T-cell (primary cell): ENCODE results near the gene MEF2B. TPM values are rescaled to one million over a fixed set of nuclear protein-coding genes. Genes with fewer than 3 reads are reported as not detected.
A peak's percentile ranks its signal among the peaks of the same experiment; 100 is the strongest.

Experiments used
- ATAC-seq, 4 experiments: fragments of 200-7000 bp in 3 of 4; fragments of 150-1000 bp in 1 of 4; cut with Tn5 transposase; replicated peaks in 1 of 4; 1 replicate in 3 of 4; 2 replicates in 1 of 4; pipeline ENCODE4 v1.10.0; 2021; ENCODE audit warnings: moderate library complexity in 3 of 4, mild to moderate bottlenecking in 2 of 4, moderate number of reproducible peaks in 1 of 4
- CTCF ChIA-PET, 2 donors: fragments of 300-600 bp; sonication (Branson Sonifier 250); formaldehyde crosslinking; loops; one replicate each; lab custom pipeline; 2022; ENCODE audit warnings: antibody characterized with exemption in 2 of 2; lab: Charles Lee
- POLR2A ChIA-PET, 2 donors: fragments of 300-600 bp; sonication (Branson Sonifier 250); formaldehyde crosslinking; loops; one replicate each; lab custom pipeline; 2022; ENCODE audit warnings: antibody characterized with exemption in 2 of 2; lab: Charles Lee
- DNase-seq, 35 experiments: peaks; one replicate each; pipeline versions ENCODE4 v3.0.0 to v3.0.0-alpha.2; 2013 to 2023
- H3K27ac ChIP-seq: one replicate; pipeline ENCODE4 v1.5.1; 2013; ENCODE audit warnings: low read length
- H3K27me3 ChIP-seq, 2 experiments: replicated peaks in 1 of 2; 1 replicate in 1 of 2; 2 replicates in 1 of 2; pipeline versions ENCODE4 v1.6.1 to v1.7.0; 2013; ENCODE audit warnings: low read length in 1 of 2, mixed read lengths in 1 of 2; ENCODE audit not compliant: control insufficient read depth in 2 of 2, insufficient read depth in 2 of 2; ENCODE audit errors: extremely low read depth in 1 of 2
- H3K36me3 ChIP-seq, 2 donors: 1 replicate in 1 of 2; 2 replicates in 1 of 2; pipeline versions ENCODE4 v1.6.1 to v1.7.0; 2013; ENCODE audit warnings: low read length in 1 of 2; ENCODE audit not compliant: control insufficient read depth in 2 of 2, insufficient read depth in 1 of 2; ENCODE audit errors: extremely low read depth in 1 of 2
- H3K4me1 ChIP-seq, 2 experiments: 1 replicate in 1 of 2; 2 replicates in 1 of 2; pipeline versions ENCODE4 v1.6.1 to v1.7.0; 2013; ENCODE audit warnings: low read length in 2 of 2, mixed read lengths in 1 of 2; ENCODE audit not compliant: insufficient read depth in 2 of 2, control insufficient read depth in 1 of 2; ENCODE audit errors: extremely low read depth in 1 of 2
- H3K4me3 ChIP-seq, 2 donors: 1 replicate in 1 of 2; 2 replicates in 1 of 2; pipeline versions ENCODE4 v1.5.1 to v1.7.0; 2013; ENCODE audit warnings: mild to moderate bottlenecking in 2 of 2, low read length in 1 of 2, moderate library complexity in 1 of 2; ENCODE audit not compliant: control insufficient read depth in 1 of 2; ENCODE audit errors: extremely low read depth in 1 of 2
- H3K9me3 ChIP-seq: 2 replicates; pipeline ENCODE4 v1.7.0; 2013
- H3K27ac Mint-ChIP-seq, 2 donors: one replicate each; pipeline ENCODE4 v1.8.0; 2020 to 2021; ENCODE audit warnings: mild to moderate bottlenecking in 2 of 2, mixed read lengths in 2 of 2
- H3K27me3 Mint-ChIP-seq, 2 donors: one replicate each; pipeline ENCODE4 v1.8.0; 2021 to 2022; ENCODE audit warnings: mixed read lengths in 2 of 2
- H3K36me3 Mint-ChIP-seq: one replicate; pipeline ENCODE4 v1.8.0; 2021; ENCODE audit warnings: mixed read lengths
- H3K4me1 Mint-ChIP-seq, 3 donors: one replicate each; pipeline ENCODE4 v1.8.0; 2020 to 2022; ENCODE audit warnings: mixed read lengths in 3 of 3, mild to moderate bottlenecking in 1 of 3
- H3K4me3 Mint-ChIP-seq, 3 donors: one replicate each; pipeline ENCODE4 v1.8.0; 2020 to 2022; ENCODE audit warnings: mild to moderate bottlenecking in 3 of 3, mixed read lengths in 3 of 3, moderate library complexity in 3 of 3
- H3K9me3 Mint-ChIP-seq, 3 donors: one replicate each; pipeline ENCODE4 v1.8.0; 2020 to 2022; ENCODE audit warnings: mixed read lengths in 3 of 3
- WGBS: methylation state at CpG from one replicate; pipeline ENCODE4 v1.1.5; 2013; ENCODE audit warnings: missing lambda C conversion rate; ENCODE audit not compliant: insufficient coverage; 5-methylcytosine and 5-hydroxymethylcytosine counted together
- total RNA-seq, 35 experiments: library from RNA in 6 of 35; stranded (reverse) in 6 of 35; fragments of 120-200 nt in 1 of 35; gene quantifications; one replicate each; pipeline versions ENCODE4 v1.2.1 to v1.2.4 and lab custom pipeline; 2013 to 2026

MEF2B gene
- total RNA-seq, 5 donors from 2014 or later (not counting 1 experiment from before 2014, with no cell fraction given): 3.3 to 6.4 (median 6.0) TPM

- ChIA-PET CTCF (no interaction called here), POLR2A (no interaction called here)
- Histone ChIP-seq H3K9me3 (no peaks in the 10 kb centered on the region), H3K36me3 (peaks cover 9% of the 10 kb centered on the region in 2 donors), H3K4me3 (no peak overlapping the region), H3K27me3 (no peaks in the 10 kb centered on the region), H3K4me1 (peaks cover 0 to 3% of the 10 kb centered on the region in 2 experiments), H3K27ac (no peak overlapping the region)
- DNase-seq: no peak
- Mint-ChIP-seq H3K9me3 (peaks cover 6 to 10% (median 7%) of the 10 kb centered on the region in 3 donors), H3K36me3 (peaks cover 27% of the 10 kb centered on the region), H3K4me3 (no peak overlapping the region), H3K27me3 (no peaks in the 10 kb centered on the region), H3K4me1 (no peaks in the 10 kb centered on the region), H3K27ac (no peak overlapping the region)
- ATAC-seq: no peak
- WGBS: 98% methylated on average over 32 of the region's 39 CpGs
These were observed 50.5 kb downstream of the MEF2B start for GRCh38 chr19:19119325-19120237.

GRCh38 chr19:19115954-19116353, 54.1 kb downstream of the MEF2B start:
- Histone ChIP-seq H3K27me3 (no peaks in the 10 kb centered on the region), H3K4me3 (no peak overlapping the region), H3K4me1 (peaks cover 0 to 7% of the 10 kb centered on the region in 2 experiments), H3K9me3 (no peaks in the 10 kb centered on the region), H3K36me3 (peaks cover 0 to 9% of the 10 kb centered on the region in 2 donors), H3K27ac (no peak overlapping the region)
- peaks cover 0 to 6% (median 3%) of the 10 kb centered on the region in 3 donors for H3K4me1 Mint-ChIP-seq
- peak in 2 of 4 experiments; percentile 52 to 62 for ATAC-seq
- 71% methylated on average over 7 of the region's 9 CpGs for WGBS
- H3K4me3 Mint-ChIP-seq: no peak overlapping the region
- ChIA-PET POLR2A (no interaction called here), CTCF (interaction anchor here in 1 of 2 donors (0.6 kb wide), 1 partner anchor 32 kb away, joined by 3 read pairs; no protein-coding TSS in a partner anchor)
- no peaks in the 10 kb centered on the region for H3K9me3 Mint-ChIP-seq
- H3K27ac Mint-ChIP-seq: no peak overlapping the region
- DNase-seq: peak in 24 of 35 experiments; percentile 16 to 67 (median 37)
- H3K27me3 Mint-ChIP-seq: no peaks in the 10 kb centered on the region
- H3K36me3 Mint-ChIP-seq: peaks cover 7% of the 10 kb centered on the region

DNA sequence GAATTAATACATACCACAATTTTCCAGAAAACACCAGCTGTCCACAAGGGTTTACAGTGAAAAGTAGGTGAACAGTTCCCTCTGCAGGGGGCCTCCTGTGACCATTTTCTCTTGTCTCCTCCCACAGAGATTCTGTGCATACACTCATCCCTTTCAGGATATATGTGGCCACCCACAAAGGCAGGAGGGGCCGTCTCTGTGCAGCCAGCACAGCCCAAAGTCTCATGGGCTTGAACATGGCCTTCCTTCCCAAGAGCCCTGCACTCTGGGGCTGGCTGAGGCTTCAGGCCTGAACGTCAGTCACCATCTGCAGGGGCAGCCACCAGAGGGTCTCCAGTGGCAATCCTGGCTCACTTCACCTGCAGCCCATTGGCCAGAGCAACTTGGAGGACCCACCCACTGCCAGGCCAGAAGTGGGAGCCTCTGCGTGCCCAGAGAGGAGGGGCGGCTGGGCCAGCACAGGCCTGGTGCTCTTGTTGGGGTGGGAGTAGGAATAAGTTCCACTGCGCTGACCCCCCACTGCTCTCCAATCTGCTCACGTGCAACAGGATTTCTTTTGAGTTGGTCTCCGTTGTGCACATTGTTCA, 56.9 kb downstream of the MEF2B start:
- H3K27ac ChIP-seq: no peak overlapping the region
- POLR2A ChIA-PET: no interaction called here

DNA sequence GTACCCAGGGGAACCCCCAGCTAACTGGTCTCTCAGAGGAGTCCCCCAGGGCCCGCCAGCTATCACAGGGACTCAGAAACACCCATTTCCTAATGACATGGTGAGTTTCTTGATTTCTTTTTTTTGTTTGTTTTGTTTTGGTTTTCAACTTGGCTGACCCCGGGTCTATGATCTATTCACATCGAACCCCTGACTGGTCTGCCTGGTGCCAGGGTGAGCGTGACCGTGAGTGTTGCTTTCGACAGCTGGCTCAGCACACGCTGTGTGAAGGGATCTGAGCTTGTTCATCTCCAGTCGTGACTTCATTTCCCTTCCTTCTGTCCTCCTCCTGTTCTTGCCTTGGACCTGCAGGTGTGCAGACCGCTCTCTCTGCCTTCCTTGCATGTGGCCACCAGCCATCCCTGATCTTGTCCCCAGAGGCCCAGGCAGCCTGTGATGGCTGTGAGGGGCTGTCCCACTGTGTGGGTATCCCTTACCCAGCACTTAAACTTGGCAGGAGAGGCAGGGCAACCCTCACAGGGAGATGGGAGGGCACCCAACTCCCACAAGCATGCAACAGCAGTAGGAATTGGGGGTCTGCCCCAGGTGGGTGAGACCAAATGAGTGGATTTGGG, 58.0 kb downstream of the MEF2B start:
- H3K27me3 ChIP-seq: no peaks in the 10 kb centered on the region
- H3K27ac Mint-ChIP-seq: no peak overlapping the region
- H3K9me3 ChIP-seq: no peaks in the 10 kb centered on the region
- peaks cover 2 to 5% of the 10 kb centered on the region in 2 donors for H3K36me3 ChIP-seq
- H3K4me1 Mint-ChIP-seq: peaks cover 7 to 10% (median 10%) of the 10 kb centered on the region in 3 donors
- no peak overlapping the region for H3K4me3 ChIP-seq
- no peak for ATAC-seq
- no peak overlapping the region for H3K4me3 Mint-ChIP-seq
- H3K36me3 Mint-ChIP-seq: peaks cover 9% of the 10 kb centered on the region
- H3K4me1 ChIP-seq: peaks cover 0 to 16% of the 10 kb centered on the region in 2 experiments
- POLR2A ChIA-PET: no interaction called here
- WGBS: 89% methylated on average over 5 of the region's 9 CpGs
- no peak for DNase-seq
- CTCF ChIA-PET: no interaction called here
- no peaks in the 10 kb centered on the region for H3K9me3 Mint-ChIP-seq
- no peak overlapping the region for H3K27ac ChIP-seq
- no peaks in the 10 kb centered on the region for H3K27me3 Mint-ChIP-seq

More for the DNA sequence above, 56.9 kb downstream of the MEF2B start:
- ATAC-seq (peak in 1 of 4 experiments; percentile 29), DNase-seq (no peak)
- H3K27me3 Mint-ChIP-seq: no peaks in the 10 kb centered on the region
- Histone ChIP-seq H3K4me1 (peaks cover 0 to 16% of the 10 kb centered on the region in 2 experiments), H3K9me3 (no peaks in the 10 kb centered on the region), H3K27me3 (no peaks in the 10 kb centered on the region), H3K36me3 (peaks cover 0 to 2% of the 10 kb centered on the region in 2 donors), H3K4me3 (no peak overlapping the region)
- H3K36me3 Mint-ChIP-seq: peaks cover 2% of the 10 kb centered on the region
- H3K4me1 Mint-ChIP-seq: peaks cover 7 to 10% (median 10%) of the 10 kb centered on the region in 3 donors
- CTCF ChIA-PET: no interaction called here
- H3K27ac Mint-ChIP-seq: no peak overlapping the region
- H3K9me3 Mint-ChIP-seq: no peaks in the 10 kb centered on the region
- H3K4me3 Mint-ChIP-seq: no peak overlapping the region
- WGBS: 39% methylated on average over 3 of the region's 7 CpGs

- no peaks in the 10 kb centered on the region for H3K9me3 ChIP-seq
- H3K4me3 Mint-ChIP-seq: peak overlapping the region in 1 of 3 donors; percentile 31
- no peak for ATAC-seq
- no peaks in the 10 kb centered on the region for H3K27me3 Mint-ChIP-seq
- no peak overlapping the region for H3K27ac Mint-ChIP-seq
- H3K36me3 Mint-ChIP-seq: peaks cover 9% of the 10 kb centered on the region
- H3K9me3 Mint-ChIP-seq: no peaks in the 10 kb centered on the region
- no peaks in the 10 kb centered on the region for H3K27me3 ChIP-seq
- peaks cover 0 to 16% of the 10 kb centered on the region in 2 experiments for H3K4me1 ChIP-seq
- H3K36me3 ChIP-seq: peaks cover 2 to 5% of the 10 kb centered on the region in 2 donors
- H3K4me3 ChIP-seq: no peak overlapping the region
- no peak for DNase-seq
- 79% methylated on average over 14 of the region's 15 CpGs for WGBS
- CTCF ChIA-PET: interaction anchor here (0.6 kb wide), 2 partner anchors 11 to 57 kb away, joined by 4 read pairs; no protein-coding TSS in a partner anchor
- POLR2A ChIA-PET: no interaction called here
- peaks cover 7 to 10% (median 10%) of the 10 kb centered on the region in 3 donors for H3K4me1 Mint-ChIP-seq
- H3K27ac ChIP-seq: no peak overlapping the region
These were observed 58.8 kb downstream of the MEF2B start for GRCh38 chr19:19111136-19111835.
